Measurements from ENCODE around the gene MARCHF2. TPM values are rescaled to one million over a fixed set of nuclear protein-coding genes. Genes with fewer than 3 reads are reported as not detected.

MARCHF2 gene, protein sequence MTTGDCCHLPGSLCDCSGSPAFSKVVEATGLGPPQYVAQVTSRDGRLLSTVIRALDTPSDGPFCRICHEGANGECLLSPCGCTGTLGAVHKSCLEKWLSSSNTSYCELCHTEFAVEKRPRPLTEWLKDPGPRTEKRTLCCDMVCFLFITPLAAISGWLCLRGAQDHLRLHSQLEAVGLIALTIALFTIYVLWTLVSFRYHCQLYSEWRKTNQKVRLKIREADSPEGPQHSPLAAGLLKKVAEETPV
- total RNA-seq, result 70.0 and 76.5 TPM in 2 replicates

DNA sequence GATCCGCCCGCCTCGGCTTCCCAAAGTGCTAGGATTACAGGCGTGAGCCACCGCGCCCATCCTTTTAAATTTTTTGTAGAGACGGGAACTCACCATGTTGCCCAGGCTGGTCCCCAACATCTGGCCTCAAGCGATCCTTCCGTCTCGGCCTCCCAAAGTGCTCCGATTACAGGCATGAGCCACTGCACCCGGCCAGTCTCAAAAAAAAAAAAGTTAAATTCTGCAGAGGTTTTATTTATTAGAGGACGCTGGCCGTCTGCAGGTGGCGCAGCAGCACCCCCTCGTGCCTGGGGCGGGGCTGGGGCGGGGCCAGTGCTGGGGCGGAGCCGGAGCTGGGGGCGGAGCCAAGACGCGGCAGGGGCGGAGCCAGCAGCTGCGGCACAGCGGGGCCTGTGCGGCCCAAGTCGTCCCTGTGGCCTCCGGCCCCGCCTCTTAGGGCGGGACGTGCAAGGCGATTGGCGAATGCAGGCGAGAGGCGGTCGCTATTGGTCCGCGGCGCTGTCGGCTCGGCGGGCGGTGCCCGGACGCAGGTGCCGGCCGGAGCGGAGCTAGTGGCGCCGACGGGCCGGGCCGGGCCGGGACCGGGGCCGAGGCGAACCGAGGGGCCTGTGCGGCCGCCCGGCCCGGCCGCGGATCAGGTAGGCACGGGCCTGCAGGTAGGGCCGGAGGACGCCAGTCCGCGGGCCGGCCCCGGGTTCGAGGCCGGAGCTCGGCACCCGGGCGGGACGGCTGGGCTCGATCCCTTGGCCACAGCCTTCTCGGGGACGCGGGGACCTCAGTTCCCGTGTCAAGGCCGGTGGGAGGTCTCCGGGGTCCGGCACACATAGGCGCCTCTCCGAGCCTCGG is at the start of gene MARCHF2:
Gene MARCHF2 (plus strand): TSS at position 523 of the 846 bp plus-strand sequence. CDS start 8,536 bp downstream, outside the sequence.

DNA sequence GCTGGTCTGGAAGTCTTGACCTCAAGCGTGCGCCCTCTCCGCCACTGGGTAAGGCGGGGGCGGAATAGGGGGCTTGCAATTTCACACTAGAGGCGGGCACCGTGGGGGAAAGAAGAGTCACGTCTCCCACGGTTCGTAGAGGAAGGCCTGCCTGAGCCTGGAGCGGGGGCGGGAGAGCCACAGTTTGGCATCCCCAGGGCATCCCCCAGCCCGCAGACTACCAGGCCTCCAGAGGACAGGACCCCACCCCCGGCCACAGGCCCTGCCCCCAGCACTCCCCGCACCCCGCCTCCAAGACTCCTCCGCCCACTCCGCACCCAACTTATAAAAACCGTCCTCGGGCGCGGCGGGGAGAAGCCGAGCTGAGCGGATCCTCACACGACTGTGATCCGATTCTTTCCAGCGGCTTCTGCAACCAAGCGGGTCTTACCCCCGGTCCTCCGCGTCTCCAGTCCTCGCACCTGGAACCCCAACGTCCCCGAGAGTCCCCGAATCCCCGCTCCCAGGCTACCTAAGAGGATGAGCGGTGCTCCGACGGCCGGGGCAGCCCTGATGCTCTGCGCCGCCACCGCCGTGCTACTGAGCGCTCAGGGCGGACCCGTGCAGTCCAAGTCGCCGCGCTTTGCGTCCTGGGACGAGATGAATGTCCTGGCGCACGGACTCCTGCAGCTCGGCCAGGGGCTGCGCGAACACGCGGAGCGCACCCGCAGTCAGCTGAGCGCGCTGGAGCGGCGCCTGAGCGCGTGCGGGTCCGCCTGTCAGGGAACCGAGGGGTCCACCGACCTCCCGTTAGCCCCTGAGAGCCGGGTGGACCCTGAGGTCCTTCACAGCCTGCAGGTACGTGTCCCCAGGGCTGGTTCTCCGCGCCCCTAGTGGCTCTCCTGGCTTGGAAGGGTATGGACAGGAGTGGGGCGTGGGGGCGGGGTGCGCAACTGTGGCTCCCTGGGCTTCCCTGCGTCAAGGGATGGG is 49.0 kb upstream of the MARCHF2 start, which contains the start of gene ANGPTL4:
Gene ANGPTL4 (plus strand): TSS at position 353 of the 969 bp plus-strand sequence. CDS start 167 bp downstream, at position 520.

DNA sequence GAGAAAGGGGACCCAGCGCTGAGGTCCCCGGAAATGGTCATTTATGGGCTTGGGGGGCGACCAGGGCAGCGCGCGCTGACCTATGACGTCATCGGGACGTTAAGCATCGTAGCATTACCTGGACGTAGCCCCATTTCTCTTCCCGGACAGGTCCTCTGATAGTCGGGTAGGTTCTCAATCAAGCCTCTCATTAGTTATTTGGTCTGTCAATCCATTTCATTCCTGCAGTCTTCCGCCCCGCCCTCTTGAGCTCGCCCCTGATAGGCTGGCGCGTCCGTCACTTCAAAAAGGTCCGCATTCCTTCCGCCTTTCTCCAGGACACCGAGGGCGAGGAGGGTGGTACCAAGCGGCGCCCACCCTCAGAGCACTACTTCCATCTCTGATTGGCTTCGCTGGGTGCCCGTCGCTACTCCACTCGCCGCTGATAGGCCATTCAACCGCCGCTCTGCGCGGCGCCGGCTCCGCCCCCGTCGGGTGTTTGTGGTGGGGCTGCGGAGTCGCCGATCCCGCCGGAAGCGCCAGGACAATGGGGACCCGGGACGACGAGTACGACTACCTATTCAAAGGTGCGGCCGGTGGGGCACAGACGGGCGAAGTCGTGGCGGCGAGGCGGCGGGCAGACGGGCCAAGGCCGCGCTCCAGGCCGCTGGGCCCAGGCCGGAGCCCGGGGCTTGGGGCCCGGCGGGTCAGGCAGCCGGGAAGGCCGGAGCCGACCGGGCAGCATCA is 23.1 kb upstream of the MARCHF2 start, which contains the start of gene RAB11B:
Gene RAB11B (plus strand): TSS at position 470 of the 726 bp plus-strand sequence. CDS start 57 bp downstream, at position 527.

DNA sequence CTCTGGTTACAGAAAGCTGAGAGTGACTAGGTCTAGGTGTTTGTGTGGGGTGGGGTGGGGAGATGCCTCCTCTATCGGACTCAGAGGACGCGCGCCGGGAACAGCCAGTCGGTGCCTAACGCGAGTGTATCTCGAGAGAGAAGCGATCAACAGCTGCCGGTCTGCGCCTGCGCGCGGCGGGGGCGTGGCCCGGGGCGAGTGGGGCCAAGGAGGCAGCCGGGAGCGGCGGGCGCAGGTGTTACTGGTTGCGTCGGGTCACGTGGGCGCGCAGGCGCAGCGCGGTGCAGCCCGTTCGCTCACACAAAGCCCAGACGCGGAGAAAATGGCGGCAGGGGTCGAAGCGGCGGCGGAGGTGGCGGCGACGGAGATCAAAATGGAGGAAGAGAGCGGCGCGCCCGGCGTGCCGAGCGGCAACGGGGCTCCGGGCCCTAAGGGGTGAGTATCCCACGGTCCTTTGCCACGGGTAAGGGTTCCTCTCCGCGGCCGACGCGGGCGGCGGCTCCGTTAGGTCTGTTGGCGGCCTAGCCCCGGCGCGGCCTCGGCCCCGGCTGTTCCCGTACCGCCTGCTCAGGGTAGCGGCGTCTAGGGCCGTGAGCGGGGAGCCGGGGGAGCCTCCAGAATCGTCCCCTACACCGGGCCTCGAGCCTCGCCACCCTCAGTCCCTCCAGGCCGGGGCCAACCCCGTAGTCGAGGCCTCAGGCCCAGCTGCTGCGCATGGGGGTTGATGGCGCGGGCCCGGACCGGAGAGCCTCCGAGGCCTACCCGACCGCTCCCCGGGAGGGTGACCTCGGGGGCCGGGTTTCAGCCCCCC is 31.8 kb downstream of the MARCHF2 start, which contains the start of gene HNRNPM:
Gene HNRNPM (plus strand): TSS at position 299 of the 811 bp plus-strand sequence. CDS start 24 bp downstream, at position 323.

Other genes starting within 250 kb of the MARCHF2 start
- gene CERS4, start 203.9 kb upstream of the MARCHF2 start, total RNA-seq, result 4.7 and 18.8 TPM in 2 replicates
- 34.2 and 51.4 TPM in 2 replicates for gene CD320, start 104.9 kb upstream of the MARCHF2 start, total RNA-seq
- 19.8 and 31.8 TPM in 2 replicates for gene NDUFA7, start 91.9 kb upstream of the MARCHF2 start, total RNA-seq
- 510 and 600 TPM in 2 replicates for gene RPS28, start 91.8 kb upstream of the MARCHF2 start, total RNA-seq
- gene KANK3, start 70.0 kb upstream of the MARCHF2 start, total RNA-seq, result 0.17 and 0.26 TPM in 2 replicates
- gene ANGPTL4, start 49.1 kb upstream of the MARCHF2 start, total RNA-seq, result 32.2 and 45.7 TPM in 2 replicates
- gene RAB11B, start 22.9 kb upstream of the MARCHF2 start, total RNA-seq, result 107 and 131 TPM in 2 replicates
- 48.2 and 58.3 TPM in 2 replicates for gene HNRNPM, start 31.7 kb downstream of the MARCHF2 start, total RNA-seq
- 0.07 and 0.20 TPM in 2 replicates for gene PRAM1, start 89.3 kb downstream of the MARCHF2 start, total RNA-seq
- 6.1 and 7.5 TPM in 2 replicates for gene ZNF414, start 100.9 kb downstream of the MARCHF2 start, total RNA-seq
- gene MYO1F, start 164.1 kb downstream of the MARCHF2 start, total RNA-seq, result 0.13 TPM in 2 replicates
- 21.6 and 29.1 TPM in 2 replicates for gene ADAMTS10, start 197.4 kb downstream of the MARCHF2 start, total RNA-seq
- not detected in 2 replicates for gene NFILZ, start 217.3 kb downstream of the MARCHF2 start, total RNA-seq